AG04449 (cell line): ENCODE results near the gene DYNAP.

Experiments
- CTCF ChIA-PET: fragments of 350-600 bp; formaldehyde crosslinking; extraction: SDS; loops from one replicate; lab custom pipeline; 2021; ENCODE audit warnings: antibody characterized with exemption; lab: Yijun Ruan, JAX
- POLR2A ChIA-PET: fragments of 400-600, 350-600 bp; formaldehyde crosslinking; extraction: SDS; loops from one replicate; lab custom pipeline; 2020; ENCODE audit warnings: antibody characterized with exemption, inconsistent platforms; lab: Yijun Ruan, JAX
- DNase-seq: peaks from one replicate; pipeline ENCODE4 v3.0.0-alpha.2; 2010; ENCODE audit warnings: low read depth, low spot score
- H3K4me3 ChIP-seq: 2 replicates; pipeline ENCODE4 v1.5.1; 2011; ENCODE audit warnings: low read depth, mild to moderate bottlenecking, control low read depth, low read length
- CTCF ChIP-seq: IDR thresholded peaks from one replicate; pipeline ENCODE4 v1.5.1; 2011; ENCODE audit warnings: mild to moderate bottlenecking, moderate library complexity, low read length, control low read depth, inconsistent platforms; ENCODE audit not compliant: insufficient read depth; ENCODE audit errors: missing control alignments

DYNAP gene

GRCh38 chr18:54607213-54608027 is 16.4 kb downstream of the DYNAP start:
- TF ChIP-seq CTCF, result no peak
- POLR2A ChIA-PET, result no interaction called here
- H3K4me3 ChIP-seq, result no peak overlapping the region
- no peak for DNase-seq
- CTCF ChIA-PET, result interaction anchor here (1.1 kb wide), 1 partner anchor 48 kb away, joined by 4 read pairs; no protein-coding TSS in a partner anchor

GRCh38 chr18:54608028-54608642 is 17.1 kb downstream of the DYNAP start:
- no peak for DNase-seq
- H3K4me3 ChIP-seq, result no peak overlapping the region
- POLR2A ChIA-PET, result no interaction called here
- TF ChIP-seq CTCF, result no peak
- CTCF ChIA-PET, result interaction anchor here (1.1 kb wide), 1 partner anchor 49 kb away, joined by 4 read pairs; no protein-coding TSS in a partner anchor

- no peak for DNase-seq
- TF ChIP-seq CTCF, result no peak
- ChIA-PET POLR2A (no interaction called here), CTCF (no interaction called here)
- H3K4me3 ChIP-seq, result no peak overlapping the region
Measured at GRCh38 chr18:54611816-54612215, 20.8 kb downstream of the DYNAP start.

GRCh38 chr18:54612237-54612636 is 21.2 kb downstream of the DYNAP start:
- ChIA-PET CTCF (no interaction called here), POLR2A (no interaction called here)
- TF ChIP-seq CTCF, result no peak

GRCh38 chr18:54613174-54613573 is 22.1 kb downstream of the DYNAP start:
- CTCF ChIA-PET, result no interaction called here
- DNase-seq, result no peak
- no peak for TF ChIP-seq CTCF
- no peak overlapping the region for H3K4me3 ChIP-seq
- POLR2A ChIA-PET, result no interaction called here

More at GRCh38 chr18:54612237-54612636, 21.2 kb downstream of the DYNAP start:
- no peak overlapping the region for H3K4me3 ChIP-seq
- DNase-seq, result no peak

GRCh38 chr18:54616220-54616848 is 25.3 kb downstream of the DYNAP start:
- TF ChIP-seq CTCF, result no peak
- DNase-seq, result no peak
- ChIA-PET POLR2A (no interaction called here), CTCF (no interaction called here)
- no peak overlapping the region for H3K4me3 ChIP-seq
